Measurements from ENCODE around the gene GNG4. TPM values are rescaled to one million over a fixed set of nuclear protein-coding genes. Genes with fewer than 3 reads are reported as not detected.
"Not testable (repeated sequence)": the region's sequence is repeated elsewhere in the genome, so short reads cannot be mapped to it uniquely, and the experiment has no call there.

GNG4 gene
- total RNA-seq, 3 donors from 2014 or later, result 0.15 to 2.9 TPM; not detected in 1

GRCh38 chr1:235583511-235584001 is 66.0 kb downstream of the GNG4 start:
- no peak overlapping the region for H3K27ac ChIP-seq
- peaks cover 0 to 7% of the 10 kb centered on the region in 2 donors for H3K9me3 ChIP-seq
- intact Hi-C loops (cut with DNase I; ENCODE audit: low total_unique reads), result no loop called here
- no peak overlapping the region for H3K4me3 ChIP-seq
- no peaks in the 10 kb centered on the region for H3K4me1 ChIP-seq
- no peaks in the 10 kb centered on the region for H3K36me3 ChIP-seq
- no peaks in the 10 kb centered on the region for H3K27me3 ChIP-seq
- no peak for TF ChIP-seq POLR2A (IDR thresholded peaks at IDR 0.05)
- TF ChIP-seq, protein P1, sequence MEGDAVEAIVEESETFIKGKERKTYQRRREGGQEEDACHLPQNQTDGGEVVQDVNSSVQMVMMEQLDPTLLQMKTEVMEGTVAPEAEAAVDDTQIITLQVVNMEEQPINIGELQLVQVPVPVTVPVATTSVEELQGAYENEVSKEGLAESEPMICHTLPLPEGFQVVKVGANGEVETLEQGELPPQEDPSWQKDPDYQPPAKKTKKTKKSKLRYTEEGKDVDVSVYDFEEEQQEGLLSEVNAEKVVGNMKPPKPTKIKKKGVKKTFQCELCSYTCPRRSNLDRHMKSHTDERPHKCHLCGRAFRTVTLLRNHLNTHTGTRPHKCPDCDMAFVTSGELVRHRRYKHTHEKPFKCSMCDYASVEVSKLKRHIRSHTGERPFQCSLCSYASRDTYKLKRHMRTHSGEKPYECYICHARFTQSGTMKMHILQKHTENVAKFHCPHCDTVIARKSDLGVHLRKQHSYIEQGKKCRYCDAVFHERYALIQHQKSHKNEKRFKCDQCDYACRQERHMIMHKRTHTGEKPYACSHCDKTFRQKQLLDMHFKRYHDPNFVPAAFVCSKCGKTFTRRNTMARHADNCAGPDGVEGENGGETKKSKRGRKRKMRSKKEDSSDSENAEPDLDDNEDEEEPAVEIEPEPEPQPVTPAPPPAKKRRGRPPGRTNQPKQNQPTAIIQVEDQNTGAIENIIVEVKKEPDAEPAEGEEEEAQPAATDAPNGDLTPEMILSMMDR (IDR thresholded peaks at IDR 0.05), result no peak
- no peak for TF ChIP-seq POLR2AphosphoS5 (IDR thresholded peaks at IDR 0.05)
- DNase-seq (ENCODE audit: low spot score in 2 of 2), result peak in 1 of 2 donors; percentile 9

DNA sequence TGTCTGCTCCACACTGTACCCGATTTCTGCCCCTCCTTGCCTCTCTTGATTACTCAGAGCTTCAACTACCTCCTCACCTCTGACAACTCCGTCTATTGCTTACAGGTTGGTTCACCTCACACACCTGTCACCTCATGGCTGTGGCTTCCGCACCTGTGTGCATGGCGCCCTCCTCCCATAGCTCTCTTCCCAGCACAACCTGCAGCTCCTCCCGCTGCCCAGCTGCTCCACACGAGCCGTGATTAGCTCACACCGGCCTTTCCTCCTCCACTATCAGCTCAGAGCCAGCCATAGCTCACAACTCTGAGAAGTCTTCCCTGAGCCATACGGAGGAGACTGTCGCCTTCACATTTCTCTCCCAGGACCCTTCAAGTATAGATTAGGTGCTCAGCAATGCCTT is 67.5 kb downstream of the GNG4 start:
- no peaks in the 10 kb centered on the region for H3K4me1 ChIP-seq
- DNase-seq (ENCODE audit: low spot score in 2 of 2), result peak in 1 of 2 donors; percentile 22
- no peak overlapping the region for H3K4me3 ChIP-seq
- intact Hi-C loops (cut with DNase I; ENCODE audit: low total_unique reads), result no loop called here
- no peaks in the 10 kb centered on the region for H3K36me3 ChIP-seq
- no peak overlapping the region for H3K27ac ChIP-seq
- no peaks in the 10 kb centered on the region for H3K9me3 ChIP-seq
- H3K27me3 ChIP-seq, result no peaks in the 10 kb centered on the region
- TF ChIP-seq POLR2AphosphoS5 (IDR thresholded peaks at IDR 0.05) (no peak), POLR2A (IDR thresholded peaks at IDR 0.05) (no peak)
- TF ChIP-seq, protein P1 (IDR thresholded peaks at IDR 0.05), result no peak

DNA sequence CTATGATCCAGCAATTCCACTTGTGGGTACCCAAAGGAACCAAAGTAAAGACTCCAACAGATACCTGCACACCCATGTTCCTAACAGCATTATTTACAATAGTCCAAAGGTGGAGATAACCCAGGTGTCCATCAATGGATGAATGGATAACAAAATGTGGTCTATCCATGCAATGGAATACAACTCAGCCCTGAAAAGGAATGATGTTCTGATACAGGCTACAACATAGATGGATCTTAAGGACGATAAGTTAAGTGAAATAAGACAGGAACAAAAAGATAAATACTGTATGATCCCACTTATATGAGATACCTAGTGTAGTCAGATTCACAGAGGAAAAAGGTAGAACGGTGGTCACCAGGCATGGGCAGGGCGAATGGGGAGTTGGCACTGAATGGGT is 69.7 kb downstream of the GNG4 start:
- intact Hi-C loops (cut with DNase I; ENCODE audit: low total_unique reads), result no loop called here
- peak in 1 of 2 donors; percentile 14 for DNase-seq (ENCODE audit: low spot score in 2 of 2)
- Histone ChIP-seq H3K4me1 (no peaks in the 10 kb centered on the region), H3K27ac (no peak overlapping the region), H3K9me3 (no peaks in the 10 kb centered on the region), H3K27me3 (no peaks in the 10 kb centered on the region), H3K36me3 (no peaks in the 10 kb centered on the region), H3K4me3 (no peak overlapping the region)
- TF ChIP-seq POLR2A (IDR thresholded peaks at IDR 0.05) (no peak), POLR2AphosphoS5 (IDR thresholded peaks at IDR 0.05) (no peak)
- TF ChIP-seq, protein P1 (IDR thresholded peaks at IDR 0.05), result no peak

GRCh38 chr1:235575597-235575996 is 74.0 kb downstream of the GNG4 start:
- TF ChIP-seq POLR2A (IDR thresholded peaks at IDR 0.05), result no peak
- intact Hi-C loops (cut with DNase I; ENCODE audit: low total_unique reads), result no loop called here

DNA sequence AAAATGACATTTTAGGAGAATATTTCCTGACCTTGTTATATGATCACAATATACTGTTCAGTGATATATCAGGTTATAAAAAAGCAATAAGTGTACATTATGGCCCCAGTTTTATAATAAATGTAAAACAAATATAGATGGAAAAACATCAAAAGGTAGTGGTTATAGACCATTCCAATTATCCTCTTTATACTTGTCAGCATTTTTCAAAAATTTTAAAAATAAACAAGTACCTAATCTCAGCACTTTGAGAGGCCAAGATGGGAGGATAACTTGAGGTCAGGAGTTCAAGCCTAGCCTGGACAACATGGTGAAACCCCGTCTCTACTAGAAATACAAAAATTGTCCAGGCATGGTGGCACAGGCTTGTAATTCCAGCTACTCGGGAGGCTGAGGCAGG is 75.7 kb downstream of the GNG4 start:
- TF ChIP-seq, protein P1 (IDR thresholded peaks at IDR 0.05), result no peak
- TF ChIP-seq POLR2A (IDR thresholded peaks at IDR 0.05) (no peak), POLR2AphosphoS5 (IDR thresholded peaks at IDR 0.05) (no peak)
- Histone ChIP-seq H3K4me1 (no peaks in the 10 kb centered on the region), H3K36me3 (no peaks in the 10 kb centered on the region), H3K4me3 (no peak overlapping the region), H3K27ac (no peak overlapping the region), H3K9me3 (no peaks in the 10 kb centered on the region), H3K27me3 (no peaks in the 10 kb centered on the region)
- intact Hi-C loops (cut with DNase I; ENCODE audit: low total_unique reads), result no loop called here
- DNase-seq (ENCODE audit: low spot score in 2 of 2), result no peak

More at GRCh38 chr1:235575597-235575996, 74.0 kb downstream of the GNG4 start:
- H3K4me1 ChIP-seq, result no peaks in the 10 kb centered on the region
- H3K4me3 ChIP-seq, result no peak overlapping the region
- DNase-seq (ENCODE audit: low spot score in 2 of 2), result peak in 1 of 2 donors; percentile 22
- no peaks in the 10 kb centered on the region for H3K9me3 ChIP-seq
- H3K27ac ChIP-seq, result no peak overlapping the region
- no peaks in the 10 kb centered on the region for H3K27me3 ChIP-seq
- no peaks in the 10 kb centered on the region for H3K36me3 ChIP-seq

GRCh38 chr1:235572971-235573370 is 76.6 kb downstream of the GNG4 start:
- DNase-seq (ENCODE audit: low spot score in 2 of 2); H3K27ac ChIP-seq; H3K9me3 ChIP-seq; H3K36me3 ChIP-seq; H3K4me1 ChIP-seq; H3K4me3 ChIP-seq; intact Hi-C loops (cut with DNase I; ENCODE audit: low total_unique reads); H3K27me3 ChIP-seq: not testable (repeated sequence)

Measured in breast epithelium (tissue), 4 donors.